Mammary epithelial cell (primary cell): Measurements from ENCODE around the gene SLC22A1.

Experiments
- EZH2 ChIP-seq: IDR thresholded peaks from 2 replicates; pipeline ENCODE4 v1.6.1; 2012; ENCODE audit warnings: low read length, inconsistent platforms, borderline replicate concordance
- TF ChIP-seq, protein P1 (sequence below), 2 donors: IDR thresholded peaks in 1 of 2; conservative IDR thresholded peaks in 1 of 2; 2 replicates each; pipeline ENCODE4 v1.5.1; 2011 to 2012; ENCODE audit warnings: inconsistent platforms in 2 of 2, low read length in 2 of 2, mild to moderate bottlenecking in 2 of 2, control low read depth in 1 of 2, low read depth in 1 of 2; ENCODE audit not compliant: insufficient read depth in 1 of 2; ENCODE audit errors: extremely low read depth in 1 of 2

DNA sequence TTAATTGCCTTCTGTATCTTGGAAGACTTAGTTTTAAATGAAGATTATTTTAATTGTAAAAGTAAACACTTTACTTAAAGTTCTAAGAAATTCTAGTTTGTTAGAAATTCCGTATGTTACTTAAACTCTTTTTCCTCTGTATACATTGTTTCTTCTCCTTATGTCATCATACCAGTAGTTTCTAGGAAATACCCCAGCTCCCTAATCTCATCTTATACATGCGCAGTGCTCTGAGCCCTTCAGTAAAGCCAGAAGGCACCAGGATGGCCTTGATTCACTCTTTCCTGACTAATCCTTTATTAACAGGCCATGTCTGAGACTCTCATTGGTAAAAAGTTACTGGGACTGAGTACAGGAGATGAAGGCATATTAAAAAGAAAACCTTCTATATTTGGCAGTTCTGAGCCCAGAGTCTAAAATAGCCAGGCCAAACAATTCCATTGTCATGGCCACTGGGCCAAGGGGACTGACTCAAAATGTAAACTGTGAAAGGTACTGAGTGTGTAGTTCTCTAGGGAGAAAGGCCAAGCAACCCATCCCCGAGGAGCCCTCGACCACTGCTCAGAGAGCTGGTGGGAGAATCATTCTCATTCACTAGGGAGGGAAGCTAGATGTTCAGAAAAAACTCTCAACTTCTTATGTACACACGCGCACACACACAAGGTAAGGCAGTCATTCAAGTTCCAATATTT lies 25.0 kb downstream of the SLC22A1 start:
- no peak for TF ChIP-seq EZH2
- TF ChIP-seq, protein P1, sequence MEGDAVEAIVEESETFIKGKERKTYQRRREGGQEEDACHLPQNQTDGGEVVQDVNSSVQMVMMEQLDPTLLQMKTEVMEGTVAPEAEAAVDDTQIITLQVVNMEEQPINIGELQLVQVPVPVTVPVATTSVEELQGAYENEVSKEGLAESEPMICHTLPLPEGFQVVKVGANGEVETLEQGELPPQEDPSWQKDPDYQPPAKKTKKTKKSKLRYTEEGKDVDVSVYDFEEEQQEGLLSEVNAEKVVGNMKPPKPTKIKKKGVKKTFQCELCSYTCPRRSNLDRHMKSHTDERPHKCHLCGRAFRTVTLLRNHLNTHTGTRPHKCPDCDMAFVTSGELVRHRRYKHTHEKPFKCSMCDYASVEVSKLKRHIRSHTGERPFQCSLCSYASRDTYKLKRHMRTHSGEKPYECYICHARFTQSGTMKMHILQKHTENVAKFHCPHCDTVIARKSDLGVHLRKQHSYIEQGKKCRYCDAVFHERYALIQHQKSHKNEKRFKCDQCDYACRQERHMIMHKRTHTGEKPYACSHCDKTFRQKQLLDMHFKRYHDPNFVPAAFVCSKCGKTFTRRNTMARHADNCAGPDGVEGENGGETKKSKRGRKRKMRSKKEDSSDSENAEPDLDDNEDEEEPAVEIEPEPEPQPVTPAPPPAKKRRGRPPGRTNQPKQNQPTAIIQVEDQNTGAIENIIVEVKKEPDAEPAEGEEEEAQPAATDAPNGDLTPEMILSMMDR (conservative IDR thresholded peaks at IDR 0.05 in 1 of 2, IDR thresholded peaks at IDR 0.05 in 1 of 2; ENCODE audit: extremely low read depth in 1 of 2, insufficient read depth in 1 of 2, low read depth in 1 of 2, low read length in 2 of 2): no peak
